KOPT-K1 (cell line): ENCODE measurements around the gene DBX1.
"Not testable (repeated sequence)": the region's sequence is repeated elsewhere in the genome, so short reads cannot be mapped to it uniquely, and the experiment has no call there.

Experiments used
- H3K27ac ChIP-seq: fragments of 200-600 bp; sonication (generic); 2 replicates; pipeline ENCODE4 v1.5.1; 2016; ENCODE audit warnings: antibody characterized with exemption, mild to moderate bottlenecking, low read depth, low read length; ENCODE audit not compliant: poor library complexity, severe bottlenecking
- H3K36me3 ChIP-seq: fragments of 200-600 bp; sonication (generic); 2 replicates; pipeline ENCODE4 v1.5.1; 2017; ENCODE audit warnings: antibody characterized with exemption, mild to moderate bottlenecking, low read length, moderate library complexity; ENCODE audit not compliant: insufficient read depth
- H3K9me3 ChIP-seq: fragments of 200-600 bp; sonication (generic); 2 replicates; pipeline ENCODE4 v1.5.1; 2017; ENCODE audit warnings: antibody characterized with exemption, low read length, mild to moderate bottlenecking; ENCODE audit not compliant: insufficient read depth, poor library complexity, severe bottlenecking

The DBX1 gene, protein sequence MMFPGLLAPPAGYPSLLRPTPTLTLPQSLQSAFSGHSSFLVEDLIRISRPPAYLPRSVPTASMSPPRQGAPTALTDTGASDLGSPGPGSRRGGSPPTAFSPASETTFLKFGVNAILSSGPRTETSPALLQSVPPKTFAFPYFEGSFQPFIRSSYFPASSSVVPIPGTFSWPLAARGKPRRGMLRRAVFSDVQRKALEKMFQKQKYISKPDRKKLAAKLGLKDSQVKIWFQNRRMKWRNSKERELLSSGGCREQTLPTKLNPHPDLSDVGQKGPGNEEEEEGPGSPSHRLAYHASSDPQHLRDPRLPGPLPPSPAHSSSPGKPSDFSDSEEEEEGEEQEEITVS

DNA sequence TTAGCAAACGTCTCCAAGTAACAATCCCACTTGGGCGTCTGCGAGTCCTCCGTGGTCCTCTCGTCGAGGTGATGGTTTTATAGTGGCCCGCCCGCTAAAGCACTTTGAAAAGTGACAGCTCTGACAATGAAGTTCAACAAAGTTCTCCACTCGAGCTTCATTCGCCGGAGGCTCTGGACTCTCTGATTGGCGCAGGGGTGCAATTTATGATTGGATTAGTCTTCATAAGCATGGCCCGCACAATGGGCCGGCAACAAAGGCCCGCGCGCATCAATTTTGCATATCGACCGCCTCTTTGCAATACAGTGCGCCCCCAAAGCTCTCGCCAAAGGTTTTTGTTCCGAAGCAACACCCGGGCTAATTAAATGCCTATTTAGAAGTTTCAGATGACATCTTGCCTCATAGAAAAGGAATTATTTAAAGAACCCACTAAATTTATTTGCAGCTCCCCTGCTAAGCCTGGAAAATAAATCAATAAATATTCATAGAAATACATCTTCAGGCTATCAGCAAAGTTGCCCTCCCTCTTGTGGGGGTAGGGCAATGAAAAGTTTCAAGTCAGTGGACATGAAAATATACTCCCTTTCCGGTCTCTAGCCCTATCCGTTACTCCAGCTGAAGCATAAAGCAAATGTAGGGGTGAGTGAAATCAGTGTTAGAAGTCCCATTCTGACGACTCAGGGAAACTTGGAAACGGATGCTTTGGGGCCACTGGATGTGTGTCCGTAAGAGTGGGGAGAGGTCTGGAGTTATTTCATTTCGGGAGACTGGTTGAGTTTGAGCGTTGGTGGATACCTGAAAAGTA lies at the start of gene DBX1:
DBX1 (minus strand) TSS at position 51 of the 805 bp plus-strand sequence. CDS start 151 bp downstream, outside the sequence.
- H3K27ac ChIP-seq = no peak within 1 kb of the TSS
- H3K36me3 ChIP-seq = no peaks in the 10 kb centered on the region
- no peaks in the 10 kb centered on the region for H3K9me3 ChIP-seq

DNA sequence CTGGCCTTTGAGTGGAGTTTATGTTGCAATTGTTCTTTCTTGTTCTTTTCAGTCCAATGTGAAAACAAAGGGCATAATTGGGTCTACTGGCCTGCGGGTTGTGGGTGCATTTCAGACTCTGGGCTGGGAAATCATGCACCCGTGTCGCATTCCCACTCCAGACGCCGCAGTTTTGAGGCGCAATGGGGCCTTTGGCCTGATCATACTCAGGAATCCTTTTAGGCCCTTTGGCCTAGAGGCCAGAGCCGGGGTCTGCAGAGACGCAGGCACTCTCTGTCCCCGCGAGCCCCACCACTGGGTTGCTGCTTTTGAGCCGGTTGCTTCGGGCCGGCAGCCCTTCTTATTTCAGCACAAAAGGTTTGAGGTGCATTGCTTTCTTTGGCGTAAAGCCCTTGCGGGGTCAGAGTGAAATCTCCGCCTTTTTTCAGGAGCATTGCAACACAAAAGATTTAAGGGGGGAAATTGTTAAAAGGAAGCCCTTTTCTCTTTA lies 48.4 kb upstream of the DBX1 start:
- H3K9me3 ChIP-seq = peaks cover 6% of the 10 kb centered on the region
- H3K27ac ChIP-seq = no peak overlapping the region
- no peaks in the 10 kb centered on the region for H3K36me3 ChIP-seq

DNA sequence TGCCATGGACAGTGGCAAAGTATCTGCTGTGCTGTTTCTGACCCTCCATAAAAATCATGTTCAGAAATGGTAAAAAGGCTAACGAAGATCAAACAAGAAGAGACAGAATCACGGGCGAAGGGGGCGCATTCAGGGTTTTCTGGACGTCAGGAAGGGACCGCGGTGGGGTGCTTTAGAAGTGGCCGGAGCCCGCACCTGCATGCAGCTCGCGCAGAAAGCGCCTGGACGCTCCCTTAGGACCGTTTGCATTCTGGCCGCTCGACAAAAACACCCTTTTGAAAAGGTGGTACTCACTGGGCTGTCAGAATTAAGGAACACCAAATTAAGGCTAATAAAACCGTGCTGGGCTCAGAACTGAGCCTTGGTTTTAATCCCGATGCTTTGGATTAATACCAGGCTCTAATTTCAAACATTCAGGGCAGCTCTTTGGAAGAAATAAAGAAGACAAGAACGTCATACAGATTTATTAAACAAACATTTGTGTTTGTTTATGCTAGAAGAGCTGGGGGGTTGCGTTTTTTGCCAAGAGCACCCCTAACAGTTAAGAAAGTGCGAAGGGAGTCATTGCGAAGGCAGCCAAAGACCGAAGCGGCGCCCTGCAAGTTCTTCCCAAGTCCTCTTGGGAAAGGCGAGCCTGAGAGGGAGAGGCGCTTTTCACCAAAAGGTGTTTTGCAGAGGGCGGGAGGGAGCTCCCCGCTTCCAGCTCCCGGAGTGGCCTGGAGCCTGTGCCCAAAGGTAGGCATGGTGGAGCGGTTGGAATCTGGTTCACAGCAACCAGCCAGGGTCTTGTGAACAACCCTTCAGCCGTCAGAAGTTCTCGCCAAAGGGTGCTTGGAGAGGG lies 47.7 kb upstream of the DBX1 start:
- Histone ChIP-seq H3K27ac (no peak overlapping the region), H3K36me3 (no peaks in the 10 kb centered on the region), H3K9me3 (peaks cover 6% of the 10 kb centered on the region)

DNA sequence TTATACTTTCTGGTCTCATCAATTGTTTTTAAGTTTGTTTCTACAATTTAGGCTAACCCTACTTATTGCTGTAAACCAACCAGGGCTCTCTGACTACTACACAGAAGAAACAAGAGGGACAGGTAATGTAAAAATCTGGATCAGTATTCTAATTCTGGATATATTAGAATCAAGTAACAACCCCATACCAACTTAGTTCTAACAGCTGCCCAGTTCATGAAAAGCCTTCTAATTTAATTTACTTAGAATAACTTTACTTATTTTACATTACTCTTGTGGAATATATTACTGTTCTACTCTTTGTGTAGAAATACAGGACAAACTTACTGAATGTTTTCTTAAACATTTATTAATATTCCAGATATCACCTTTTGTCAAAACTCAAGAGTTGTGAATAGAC lies 45.5 kb upstream of the DBX1 start:
- Histone ChIP-seq H3K27ac (no peak overlapping the region), H3K36me3 (no peaks in the 10 kb centered on the region), H3K9me3 (peaks cover 6% of the 10 kb centered on the region)

DNA sequence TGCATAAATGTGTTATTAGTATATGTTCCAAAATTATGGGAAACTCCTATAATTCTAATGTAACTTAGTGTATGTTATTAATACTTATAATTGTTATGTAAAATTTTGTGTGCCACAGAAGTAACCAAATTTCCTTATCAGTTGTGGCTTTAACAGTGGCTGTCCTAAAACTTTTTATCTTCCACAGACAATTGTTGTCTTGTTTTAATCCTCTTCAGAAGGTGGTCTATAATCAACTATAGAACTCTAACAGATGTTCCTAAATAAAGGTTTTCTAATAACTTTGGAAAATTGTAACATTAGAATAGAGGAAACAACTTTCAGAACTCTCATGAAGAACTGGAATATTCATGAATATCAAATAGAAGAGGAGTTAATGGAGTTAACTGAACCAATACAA lies 44.4 kb upstream of the DBX1 start:
- Histone ChIP-seq H3K27ac (no peak overlapping the region), H3K9me3 (peaks cover 6% of the 10 kb centered on the region), H3K36me3 (no peaks in the 10 kb centered on the region)

DNA sequence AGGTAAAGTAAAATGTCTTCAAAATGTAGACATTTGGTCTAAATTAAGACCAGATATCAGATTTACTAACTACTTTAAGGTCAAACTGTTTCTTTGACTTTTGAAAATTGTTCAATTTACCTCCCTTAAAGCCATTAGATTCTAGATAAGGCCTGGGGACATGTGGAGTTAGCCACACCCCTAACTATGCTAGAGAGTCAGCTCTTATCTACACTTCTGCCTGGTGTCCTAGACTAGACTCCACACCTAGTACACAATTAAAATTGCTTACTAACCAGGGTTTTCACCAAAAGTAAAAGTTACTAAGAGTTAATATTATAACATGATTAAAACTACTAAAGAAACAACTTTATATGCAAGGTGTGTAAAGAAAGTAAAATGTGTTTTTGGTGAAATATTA lies 43.6 kb upstream of the DBX1 start:
- Histone ChIP-seq H3K36me3 (no peaks in the 10 kb centered on the region), H3K27ac (no peak overlapping the region), H3K9me3 (peaks cover 6% of the 10 kb centered on the region)

DNA sequence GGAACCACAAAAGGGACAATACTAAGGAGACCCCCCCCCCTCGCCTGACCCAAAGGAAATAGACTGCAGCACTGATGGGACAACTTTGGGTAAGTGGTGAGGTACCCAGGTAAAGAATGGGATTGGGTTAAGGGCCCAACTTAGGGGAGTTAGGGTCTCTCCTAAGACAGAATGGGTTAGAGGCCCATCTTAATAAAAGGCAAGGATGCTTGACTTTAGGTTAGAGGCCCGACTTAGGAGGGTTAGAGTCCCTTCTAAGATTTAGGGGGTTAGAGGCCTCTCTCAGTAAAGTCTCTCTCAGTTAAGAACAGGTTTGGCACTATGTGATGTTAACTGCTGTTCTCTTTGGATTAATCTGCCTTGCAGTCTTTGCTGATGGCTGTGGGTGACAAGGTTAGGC lies 41.0 kb upstream of the DBX1 start:
- Histone ChIP-seq H3K27ac (no peak overlapping the region), H3K9me3 (peaks cover 6% of the 10 kb centered on the region), H3K36me3 (no peaks in the 10 kb centered on the region)

DNA sequence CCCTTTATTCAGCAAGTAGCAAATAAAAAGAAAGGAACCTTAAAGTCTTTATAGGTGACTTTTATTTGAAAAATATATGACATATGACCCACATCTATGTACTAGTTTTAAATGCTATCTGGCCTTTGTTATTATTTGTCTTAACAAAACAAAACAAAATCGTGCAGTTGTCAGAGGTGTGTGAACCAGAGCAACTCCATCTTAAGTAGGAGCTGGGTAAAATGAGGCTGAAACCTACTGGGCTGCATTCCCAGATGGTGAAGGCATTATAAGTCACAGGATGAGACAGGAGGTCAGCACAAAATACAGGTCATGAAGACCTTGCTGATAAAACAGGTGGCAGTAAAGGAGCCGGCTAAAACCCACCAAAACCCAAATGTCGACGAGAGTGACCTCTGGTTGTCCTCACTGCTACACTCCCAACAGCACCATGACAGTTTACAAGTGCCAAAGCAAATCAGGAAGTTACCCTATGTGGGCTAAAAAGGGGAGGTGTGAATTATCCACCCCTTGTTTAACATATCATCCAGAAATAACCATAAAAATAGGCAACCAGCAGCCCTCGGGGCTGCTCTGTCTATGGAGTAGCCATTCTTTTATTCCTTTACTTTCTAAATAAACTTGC lies 40.2 kb upstream of the DBX1 start:
- H3K36me3 ChIP-seq, H3K27ac ChIP-seq, H3K9me3 ChIP-seq: not testable (repeated sequence)

DNA sequence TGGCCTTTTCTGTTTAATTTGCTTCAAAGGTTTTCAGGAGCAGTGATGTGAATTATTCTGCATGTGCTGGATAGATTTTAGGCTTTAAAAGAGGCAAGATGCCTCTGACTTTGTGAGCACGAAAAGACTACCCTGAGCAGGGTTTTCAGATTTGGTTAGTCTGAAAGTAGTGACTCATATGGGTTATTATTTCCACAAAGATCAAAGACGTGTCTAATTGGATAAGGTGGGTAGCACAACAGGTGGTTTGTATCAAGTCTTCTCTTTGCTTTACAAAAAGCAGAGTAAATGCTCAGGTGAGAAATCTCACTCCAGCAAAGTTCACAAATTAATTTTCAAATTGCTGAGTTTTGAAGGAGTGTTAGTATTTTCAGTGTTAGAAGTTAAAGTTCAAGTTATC lies 37.6 kb upstream of the DBX1 start:
- Histone ChIP-seq H3K9me3 (no peaks in the 10 kb centered on the region), H3K36me3 (no peaks in the 10 kb centered on the region), H3K27ac (no peak overlapping the region)

DNA sequence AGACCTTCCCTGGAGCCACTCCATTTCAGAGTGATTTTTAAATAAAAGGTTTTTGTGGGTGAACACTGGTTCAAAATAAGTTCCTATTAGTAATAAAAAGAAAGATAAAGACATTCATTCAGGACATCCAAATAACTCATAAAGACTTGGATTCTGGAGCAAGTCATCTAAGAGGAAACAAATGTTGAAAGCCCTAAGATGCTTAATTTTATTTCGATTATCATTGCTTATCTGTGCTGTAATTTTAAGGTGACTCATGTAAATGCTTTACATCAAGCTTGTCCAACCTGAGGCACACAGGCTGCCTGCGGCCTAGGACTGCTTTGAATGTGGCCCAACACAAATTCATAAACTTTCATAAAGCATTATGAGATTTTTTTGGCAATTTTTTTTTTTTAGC lies 34.2 kb upstream of the DBX1 start:
- no peak overlapping the region for H3K27ac ChIP-seq
- no peaks in the 10 kb centered on the region for H3K36me3 ChIP-seq
- H3K9me3 ChIP-seq = no peaks in the 10 kb centered on the region

DNA sequence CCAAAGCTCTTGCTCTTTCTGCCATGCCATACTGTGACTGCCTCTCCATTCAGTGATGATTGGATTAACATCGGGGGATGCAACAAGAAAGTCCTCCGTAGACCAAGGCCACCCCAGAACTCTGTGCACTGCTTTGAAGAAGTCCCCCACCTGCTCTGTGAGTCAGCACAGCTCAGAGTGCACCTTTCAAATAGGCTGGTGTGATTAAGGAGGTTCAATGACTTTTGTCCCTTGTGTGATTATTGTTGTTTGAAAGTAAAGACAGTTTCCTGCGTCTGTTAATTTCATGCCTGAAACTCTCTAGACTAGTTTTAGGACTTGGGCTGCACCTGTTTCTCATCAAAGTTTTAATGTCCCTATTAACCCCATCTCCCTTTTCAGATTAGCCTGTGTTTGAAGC lies 33.0 kb upstream of the DBX1 start:
- no peaks in the 10 kb centered on the region for H3K9me3 ChIP-seq
- H3K27ac ChIP-seq = no peak overlapping the region
- H3K36me3 ChIP-seq = no peaks in the 10 kb centered on the region

DNA sequence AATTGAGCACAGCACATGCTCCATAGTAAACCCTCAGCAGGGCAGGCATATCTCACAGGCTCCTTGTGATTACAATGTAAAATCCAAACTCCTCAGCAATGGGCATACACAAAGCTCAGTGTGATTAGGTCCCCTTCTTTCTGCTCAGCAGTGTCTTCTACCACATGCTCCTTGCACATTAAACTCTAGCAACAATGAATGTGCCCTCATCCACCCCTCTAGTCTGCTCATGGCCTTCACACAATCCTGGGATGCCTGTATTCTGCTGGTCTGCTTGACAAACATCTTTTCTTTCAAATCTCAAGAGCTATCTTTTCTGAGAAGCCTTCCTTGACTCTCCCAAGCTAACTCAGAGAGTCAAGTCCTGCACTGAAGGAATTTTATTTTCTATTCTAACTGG lies 32.4 kb upstream of the DBX1 start:
- no peaks in the 10 kb centered on the region for H3K9me3 ChIP-seq
- no peak overlapping the region for H3K27ac ChIP-seq
- H3K36me3 ChIP-seq = no peaks in the 10 kb centered on the region

DNA sequence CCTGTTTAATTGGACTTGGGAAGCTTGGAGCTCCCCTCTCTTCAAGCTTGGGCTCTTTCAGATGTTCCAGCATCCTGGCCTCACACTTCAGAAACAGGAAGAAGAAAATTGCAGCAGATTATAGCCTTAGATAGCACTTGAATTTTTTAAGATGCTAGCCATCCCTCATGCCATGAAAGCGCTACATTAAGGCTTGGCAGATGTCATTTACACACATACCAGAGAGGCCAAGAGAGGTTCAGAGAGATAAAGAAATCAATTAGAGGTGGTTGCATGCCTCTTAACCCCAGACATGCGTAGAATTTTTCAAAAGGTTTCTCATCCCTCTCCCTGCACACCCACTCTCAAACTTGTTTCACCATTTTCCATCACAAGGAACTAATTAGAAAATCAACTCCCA lies 31.9 kb upstream of the DBX1 start:
- Histone ChIP-seq H3K9me3 (no peaks in the 10 kb centered on the region), H3K36me3 (no peaks in the 10 kb centered on the region), H3K27ac (no peak overlapping the region)

DNA sequence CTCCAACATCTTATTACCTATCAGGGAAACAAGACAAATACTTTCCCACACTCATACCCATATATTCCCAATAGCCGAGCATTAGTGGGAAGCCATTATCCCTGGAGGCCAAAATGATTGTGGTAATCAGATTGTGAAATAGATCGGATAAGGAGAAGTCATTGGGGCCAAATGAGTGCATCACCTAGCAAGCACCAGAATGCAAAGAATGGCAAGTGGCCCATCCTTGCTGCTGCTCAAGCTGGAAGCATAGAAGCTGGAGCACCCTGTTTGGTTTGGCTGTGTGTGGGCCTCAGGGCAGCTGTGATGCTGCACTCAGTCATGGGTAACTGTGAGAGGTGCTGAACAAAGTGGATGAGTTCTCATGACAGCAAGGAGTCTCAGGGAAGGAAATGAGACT lies 18.7 kb upstream of the DBX1 start:
- Histone ChIP-seq H3K27ac (no peak overlapping the region), H3K36me3 (no peaks in the 10 kb centered on the region), H3K9me3 (no peaks in the 10 kb centered on the region)

DNA sequence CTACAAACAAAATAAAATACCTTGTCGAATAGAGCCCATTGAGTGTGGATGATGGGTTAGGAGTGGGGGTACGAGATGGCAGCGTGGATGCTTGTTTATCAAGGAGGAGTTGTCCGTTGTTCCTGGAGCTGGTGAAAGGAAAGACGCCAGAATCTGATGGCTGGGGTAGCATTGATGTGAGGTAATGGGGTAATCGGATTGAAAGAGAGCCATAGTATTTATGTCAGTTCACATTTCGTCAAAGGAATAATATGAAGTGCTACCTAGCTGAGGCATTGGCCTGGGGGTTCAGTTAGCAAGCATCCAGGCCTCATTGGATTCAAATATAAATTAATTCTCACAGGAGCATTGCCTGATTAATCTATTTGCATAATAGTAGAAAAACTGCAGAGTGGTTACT lies 16.9 kb upstream of the DBX1 start:
- Histone ChIP-seq H3K36me3 (no peaks in the 10 kb centered on the region), H3K9me3 (no peaks in the 10 kb centered on the region), H3K27ac (no peak overlapping the region)
